HepG2 (cell line): Measurements from ENCODE around the gene REEP2. TPM values are rescaled to one million over a fixed set of nuclear protein-coding genes. Genes with fewer than 3 reads are reported as not detected.

ENCODE experiments used
- ATAD3A ChIP-seq: sonication (generic); formaldehyde crosslinking; IDR thresholded peaks from 2 replicates; pipeline ENCODE4 v1.4.0; 2020; ENCODE audit warnings: missing genetic modification reagents
- CERS6 ChIP-seq: sonication (generic); formaldehyde crosslinking; IDR thresholded peaks from 2 replicates; pipeline ENCODE4 v1.5.0; 2020; ENCODE audit warnings: missing genetic modification reagents
- GABPA ChIP-seq, 2 experiments: IDR thresholded peaks; 2 replicates each; pipeline ENCODE4 v1.6.1; 2011 to 2016; ENCODE audit warnings: low read depth in 2 of 2, low read length in 1 of 2, missing biosample characterization in 1 of 2, missing genetic modification characterization in 1 of 2
- GFI1 ChIP-seq: sonication (generic); formaldehyde crosslinking; IDR thresholded peaks from 2 replicates; pipeline ENCODE4 v1.5.0; 2020; ENCODE audit warnings: missing genetic modification reagents, mild to moderate bottlenecking, borderline replicate concordance
- IRF2 ChIP-seq: IDR thresholded peaks from 2 replicates; pipeline ENCODE4 v1.6.1; 2018; ENCODE audit warnings: missing genetic modification reagents, missing compliant biosample characterization
- KDM2A ChIP-seq: sonication (generic); formaldehyde crosslinking; IDR thresholded peaks from 2 replicates; pipeline ENCODE4 v1.4.0; 2020; ENCODE audit warnings: low read depth, missing genetic modification reagents, borderline replicate concordance
- KLF15 ChIP-seq: sonication (generic); formaldehyde crosslinking; IDR thresholded peaks from 2 replicates; pipeline ENCODE4 v1.8.1; 2023; ENCODE audit warnings: borderline replicate concordance, mild to moderate bottlenecking, inconsistent platforms, missing genetic modification reagents, mixed read lengths
- MED1 ChIP-seq: sonication (generic); formaldehyde crosslinking; IDR thresholded peaks from 2 replicates; pipeline ENCODE4 v1.4.0; 2020; ENCODE audit warnings: missing genetic modification reagents
- MLXIP ChIP-seq: sonication (generic); formaldehyde crosslinking; IDR thresholded peaks from 2 replicates; pipeline ENCODE4 v1.9.0; 2021; ENCODE audit warnings: missing genetic modification reagents, borderline replicate concordance
- NCOA1 ChIP-seq: sonication (generic); formaldehyde crosslinking; IDR thresholded peaks from 2 replicates; pipeline ENCODE4 v1.9.0; 2021; ENCODE audit warnings: missing genetic modification reagents
- NCOR1 ChIP-seq: fragments of 200-600 bp; sonication (generic); IDR thresholded peaks from 2 replicates; pipeline ENCODE4 v1.7.0; 2017; ENCODE audit warnings: antibody characterized with exemption, low read length, borderline replicate concordance
- NRL ChIP-seq: sonication (generic); formaldehyde crosslinking; IDR thresholded peaks from 2 replicates; pipeline ENCODE4 v1.5.0; 2020; ENCODE audit warnings: missing genetic modification reagents, mild to moderate bottlenecking, moderate library complexity, borderline replicate concordance
- PRPF4 ChIP-seq: fragments of 200-400 bp; formaldehyde crosslinking; IDR thresholded peaks from 2 replicates; pipeline ENCODE4 v1.6.1; 2016; ENCODE audit warnings: low read length, low read depth; ENCODE audit not compliant: poor library complexity, severe bottlenecking
- SYNCRIP ChIP-seq: fragments of 200-400 bp; formaldehyde crosslinking; IDR thresholded peaks from 2 replicates; pipeline ENCODE4 v1.6.1; 2018; ENCODE audit warnings: mild to moderate bottlenecking, low read depth, low read length; ENCODE audit not compliant: insufficient read depth
- ZBTB44 ChIP-seq: sonication (generic); formaldehyde crosslinking; IDR thresholded peaks from 2 replicates; pipeline ENCODE4 v1.4.0; 2020; ENCODE audit warnings: missing genetic modification reagents
- ZFP36 ChIP-seq: fragments of 150-350 bp; IDR thresholded peaks from 2 replicates; pipeline ENCODE4 v1.6.1; 2018; ENCODE audit warnings: borderline replicate concordance, low read length, low read depth; ENCODE audit not compliant: partially characterized antibody
- ZFX ChIP-seq: sonication (generic); formaldehyde crosslinking; IDR thresholded peaks from 2 replicates; pipeline ENCODE4 v1.4.0; 2020; ENCODE audit warnings: mild to moderate bottlenecking, low read depth, missing genetic modification reagents, moderate library complexity
- ZNF343 ChIP-seq: sonication (generic); formaldehyde crosslinking; IDR thresholded peaks from 2 replicates; pipeline ENCODE4 v1.4.0; 2020; ENCODE audit warnings: mild to moderate bottlenecking, missing genetic modification reagents
- ZNF512 ChIP-seq: sonication (generic); formaldehyde crosslinking; IDR thresholded peaks from 2 replicates; pipeline ENCODE4 v1.4.0; 2020; ENCODE audit warnings: mild to moderate bottlenecking, missing genetic modification reagents
- ZNF549 ChIP-seq: sonication (generic); formaldehyde crosslinking; IDR thresholded peaks from 2 replicates; pipeline ENCODE4 v1.5.0; 2020; ENCODE audit warnings: missing genetic modification reagents
- ZNF670 ChIP-seq: sonication (generic); formaldehyde crosslinking; IDR thresholded peaks from 2 replicates; pipeline ENCODE4 v1.8.0; 2022; ENCODE audit warnings: mild to moderate bottlenecking, missing genetic modification reagents, borderline replicate concordance
- ZNF713 ChIP-seq: sonication (generic); formaldehyde crosslinking; IDR thresholded peaks from 2 replicates; pipeline ENCODE4 v1.4.0; 2020; ENCODE audit warnings: mild to moderate bottlenecking, missing genetic modification reagents
- ZNF839 ChIP-seq: sonication (generic); formaldehyde crosslinking; IDR thresholded peaks from 2 replicates; pipeline ENCODE4 v1.4.0; 2020; ENCODE audit warnings: missing genetic modification reagents, mild to moderate bottlenecking, borderline replicate concordance
- ZSCAN31 ChIP-seq: sonication (generic); formaldehyde crosslinking; IDR thresholded peaks from 2 replicates; pipeline ENCODE4 v1.5.0; 2020; ENCODE audit warnings: low read depth, mild to moderate bottlenecking, missing genetic modification reagents
- polyA plus RNA-seq, 8 experiments: library from polyadenylated mRNA; depleted of rRNA in 3 of 8; stranded (reverse) in 7 of 8; unstranded in 1 of 8; fragments of >200 nt; fragmentation: Illumina TruSeq in 4 of 8; extraction: Trizol in 4 of 8; gene quantifications; 2 replicates each; pipeline versions ENCODE4 v1.2.1 to v1.2.3, GENCODE V29; 2011 to 2016; ENCODE audit warnings: low read depth in 4 of 8, missing spikeins in 1 of 8, mixed read lengths in 1 of 8; ENCODE audit not compliant: insufficient read depth in 1 of 8
- total RNA-seq, 5 experiments: library from RNA; depleted of rRNA; stranded (reverse); fragments of >200 nt; fragmentation: Illumina TruSeq; extraction: Trizol; gene quantifications; 2 replicates each; pipeline ENCODE4 v1.2.3, GENCODE V29; 2016; ENCODE audit warnings: low read depth in 1 of 5

REEP2 gene
- total and polyA plus RNA-seq, 2 of the 13 experiments (the other 11 are each of a cell fraction or from before 2014, with no cell fraction given), result 5.3 to 7.8 TPM

GRCh38 chr5:138464008-138464387 is 25.1 kb downstream of the REEP2 start (continued):
- TF ChIP-seq ZFP36 (no peak), SYNCRIP (no peak), ZNF512 (CRISPR knock-in tag) (no peak), GABPA (IDR thresholded peaks at IDR 0.05; ENCODE audit: low read depth, low read length) (no peak), GABPA (CRISPR knock-in tag; IDR thresholded peaks at IDR 0.05; ENCODE audit: low read depth) (no peak; the same call in 1 of the 2 replicates), CERS6 (CRISPR knock-in tag) (no peak), KDM2A (peak; percentile 79), ZNF713 (CRISPR knock-in tag) (no peak), PRPF4 (no peak), IRF2 (CRISPR knock-in tag) (peak; percentile 68; the same call in 1 of the 2 replicates), MED1 (peak; percentile 62; the same call in 1 of the 2 replicates), ZFX (peak; percentile 43; the same call in 1 of the 2 replicates), ZNF670 (no peak; the same call in none of the 2 replicates), KLF15 (CRISPR knock-in tag) (no peak; the same call in 1 of the 2 replicates), ZNF549 (CRISPR knock-in tag) (no peak), ZBTB44 (CRISPR knock-in tag) (no peak), ZNF839 (CRISPR knock-in tag) (no peak), NCOR1 (no peak), ZNF343 (0 out of 2 replicates have a peak, but pooled peaks have one; percentile 59), MLXIP (no peak), GFI1 (no peak), NCOA1 (CRISPR knock-in tag) (0 out of 2 replicates have a peak, but pooled peaks have one; percentile 16), NRL (CRISPR knock-in tag) (peak; percentile 57; the same call in 1 of the 2 replicates), ATAD3A (CRISPR knock-in tag) (no peak), ZSCAN31 (CRISPR knock-in tag) (peak; percentile 79; the same call in 1 of the 2 replicates)
